ENCODE results near the gene VWA8.

The VWA8 gene

GRCh38 chr13:41722684-41723535, 238.0 kb downstream of the VWA8 start:
- DNase-seq, result no peak

DNA sequence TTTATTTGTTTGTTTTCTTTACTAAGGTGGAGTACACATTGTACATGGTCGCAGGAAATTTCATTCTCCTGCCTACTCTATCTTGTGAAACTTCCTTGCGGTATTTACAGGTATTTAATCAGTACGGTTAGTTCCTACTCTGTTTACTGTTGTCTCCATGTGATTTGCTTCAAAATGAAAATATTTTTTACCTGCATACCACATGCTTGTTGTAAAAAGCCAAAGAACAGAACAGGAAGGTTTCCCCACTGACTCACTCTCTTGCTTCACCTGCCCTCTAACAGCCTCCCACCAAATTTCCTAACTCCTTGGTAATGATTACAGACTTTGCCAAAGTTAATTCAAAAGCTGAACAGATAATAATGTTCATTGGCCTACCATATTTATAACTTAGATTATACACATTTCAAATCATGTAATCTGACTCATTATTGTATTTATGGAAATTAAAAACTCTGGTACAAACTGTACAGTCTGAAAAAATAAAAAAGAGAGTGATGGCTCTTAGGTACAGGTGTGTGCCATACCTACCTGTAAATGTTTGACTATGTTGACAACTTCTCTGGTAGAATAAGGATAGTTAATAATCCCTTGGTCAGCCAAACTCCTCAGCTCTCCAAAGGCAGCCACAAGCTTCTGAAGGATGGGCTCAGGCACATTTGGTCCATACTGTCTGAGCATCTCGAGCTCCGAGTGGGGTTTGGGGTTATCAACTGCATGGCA, 239.9 kb downstream of the VWA8 start:
- DNase-seq, result no peak

DNA sequence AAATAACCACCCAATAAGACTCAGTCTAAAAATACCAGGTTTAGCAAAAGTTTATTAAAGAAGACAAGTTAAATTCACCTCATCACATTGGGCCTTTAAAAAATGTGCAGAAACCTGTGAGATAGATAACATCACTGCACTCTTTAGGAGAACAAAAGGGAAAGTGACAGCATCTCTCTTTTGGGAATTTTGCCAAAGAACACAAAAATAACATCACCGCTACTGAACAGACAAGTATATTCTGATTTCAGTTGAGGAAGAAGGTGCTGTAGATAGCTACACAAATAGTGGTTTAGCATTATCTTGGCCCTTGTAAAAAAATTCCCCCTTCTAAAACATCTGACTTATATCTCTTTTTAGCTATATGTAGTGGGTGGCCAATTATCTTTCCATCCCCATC, 244.7 kb downstream of the VWA8 start:
- no peak for DNase-seq

- DNase-seq, result no peak
Measured at GRCh38 chr13:41713405-41713804, 247.5 kb downstream of the VWA8 start.

GRCh38 chr13:41710771-41711170, 250.1 kb downstream of the VWA8 start:
- no peak for DNase-seq

DNA sequence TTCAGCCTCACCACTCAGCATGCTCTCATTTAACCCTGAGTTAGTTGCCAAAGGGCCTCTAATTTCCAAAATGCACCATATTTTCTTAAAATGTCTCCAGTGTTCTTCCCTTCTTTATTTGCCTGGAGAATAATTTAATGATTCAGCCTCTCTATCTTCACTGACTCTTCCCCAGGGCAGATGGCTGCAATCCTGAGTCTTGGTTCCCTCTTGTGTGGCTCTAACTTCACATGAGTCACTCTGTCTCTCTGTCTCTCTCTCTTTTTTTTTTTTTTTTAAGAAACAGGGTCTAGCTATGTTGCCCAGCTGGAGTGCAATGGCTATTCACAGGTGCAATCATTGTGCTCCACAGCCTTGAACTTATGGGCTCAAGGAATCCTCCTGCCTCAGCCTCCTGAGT, 251.4 kb downstream of the VWA8 start:
- DNase-seq, result no peak

DNA sequence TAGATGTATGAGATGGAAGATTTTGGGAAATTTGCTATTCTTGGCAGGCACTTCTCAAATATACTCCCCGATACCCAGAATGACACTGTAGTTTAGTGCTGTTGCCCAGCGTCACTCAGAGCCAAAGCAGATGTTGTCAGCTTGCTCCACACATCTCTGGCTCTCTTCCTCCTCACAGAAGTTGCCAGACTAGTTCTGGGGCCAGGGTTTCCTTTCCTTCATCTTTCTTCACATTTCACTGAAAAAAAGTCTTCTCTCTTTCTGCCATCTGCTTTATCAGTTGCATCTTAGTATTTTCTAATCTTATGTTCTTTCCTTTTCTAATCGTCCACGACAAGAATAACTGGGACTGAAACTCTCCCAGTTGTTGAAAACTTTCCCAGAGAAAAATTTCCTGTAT, 252.2 kb downstream of the VWA8 start:
- no peak for DNase-seq

DNA sequence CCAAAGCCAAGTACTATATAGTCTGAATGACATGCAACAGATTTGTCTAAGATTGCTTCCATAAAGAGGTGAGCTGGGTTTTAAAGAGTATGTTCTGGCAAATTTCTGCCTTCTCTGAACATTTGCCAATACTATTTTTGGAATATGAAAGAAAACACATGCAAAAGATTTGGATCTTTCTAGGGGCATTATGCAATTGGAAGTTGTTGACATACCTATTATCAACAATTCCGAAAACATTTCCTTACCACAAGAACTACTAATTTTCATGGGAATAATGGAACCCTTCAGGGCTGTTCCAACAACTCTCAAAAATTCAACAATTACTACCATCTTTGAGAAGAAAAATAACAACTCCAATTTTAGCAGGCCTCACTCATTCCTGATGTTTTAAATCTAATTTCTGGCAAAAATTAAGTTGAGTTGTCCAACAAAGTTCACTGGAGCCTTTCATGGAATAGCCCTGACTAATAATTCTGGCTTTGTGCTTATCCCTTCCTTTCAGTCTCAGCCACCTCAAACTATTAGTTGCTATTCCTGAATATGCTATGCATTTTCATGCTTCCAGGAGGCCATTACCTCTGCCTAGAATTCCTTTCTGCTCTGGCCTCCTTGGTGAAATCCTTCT, 253.6 kb downstream of the VWA8 start:
- DNase-seq, result peak; percentile 32

DNA sequence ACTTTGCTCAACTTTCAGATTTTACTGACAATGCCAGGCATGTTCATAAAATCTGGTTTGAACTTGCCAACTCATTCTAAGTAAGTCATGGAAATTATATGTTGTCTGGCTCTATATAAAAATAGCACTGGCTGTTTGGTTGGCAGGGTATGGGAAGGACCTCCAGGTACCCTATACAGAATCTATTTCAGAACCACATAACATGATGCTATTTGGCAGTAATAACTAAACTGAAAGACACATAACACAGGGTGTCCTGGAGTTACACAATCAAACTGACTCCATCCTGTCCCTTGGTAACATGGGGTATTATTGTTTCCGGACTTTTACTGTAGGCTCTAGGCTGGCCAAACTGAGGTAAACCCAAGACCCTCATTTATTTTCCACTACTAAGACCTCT, 254.8 kb downstream of the VWA8 start:
- DNase-seq, result no peak

DNA sequence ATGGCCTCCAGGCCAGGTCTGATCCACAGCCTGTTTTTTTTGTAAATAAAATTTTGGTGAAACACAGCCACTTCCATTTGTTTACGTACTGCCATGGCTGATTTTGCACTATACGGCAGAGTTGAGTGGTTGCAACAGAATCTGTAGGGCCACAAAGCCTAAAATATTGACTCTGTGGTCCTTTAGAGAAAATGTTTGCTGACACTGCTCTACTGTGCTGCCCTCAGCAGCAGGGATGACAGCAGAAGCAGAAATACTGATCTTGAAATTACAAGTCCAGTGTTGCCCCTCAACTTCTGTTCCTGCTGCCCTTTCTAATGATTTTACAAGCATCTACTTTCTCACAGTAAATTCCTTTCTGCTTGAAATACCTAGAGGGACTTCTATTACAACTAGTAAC, 258.4 kb downstream of the VWA8 start:
- DNase-seq, result no peak

GRCh38 chr13:41701676-41702075, 259.2 kb downstream of the VWA8 start:
- DNase-seq, result no peak

- peak; percentile 96 for DNase-seq
Measured at GRCh38 chr13:41700790-41701310, 260.1 kb downstream of the VWA8 start.

DNA sequence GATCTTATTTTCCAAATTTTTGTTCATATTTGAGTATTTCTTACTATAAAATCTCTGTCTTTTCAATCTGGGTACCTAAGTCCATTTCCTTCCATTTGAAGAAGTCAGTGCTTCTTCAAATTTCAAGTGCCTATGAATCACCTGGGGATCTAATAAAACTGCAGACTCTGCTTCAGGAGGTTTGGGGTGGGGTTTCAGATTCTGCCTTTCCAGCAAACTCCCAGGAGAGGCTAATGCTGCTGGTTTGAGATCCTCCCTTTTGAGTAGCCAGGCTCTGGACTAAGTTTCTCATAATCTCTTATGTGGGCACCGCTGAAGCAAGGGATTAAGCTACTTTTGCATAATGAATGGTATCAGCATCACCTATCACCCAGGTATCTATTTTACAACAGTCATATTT, 261.1 kb downstream of the VWA8 start:
- no peak for DNase-seq

DNA sequence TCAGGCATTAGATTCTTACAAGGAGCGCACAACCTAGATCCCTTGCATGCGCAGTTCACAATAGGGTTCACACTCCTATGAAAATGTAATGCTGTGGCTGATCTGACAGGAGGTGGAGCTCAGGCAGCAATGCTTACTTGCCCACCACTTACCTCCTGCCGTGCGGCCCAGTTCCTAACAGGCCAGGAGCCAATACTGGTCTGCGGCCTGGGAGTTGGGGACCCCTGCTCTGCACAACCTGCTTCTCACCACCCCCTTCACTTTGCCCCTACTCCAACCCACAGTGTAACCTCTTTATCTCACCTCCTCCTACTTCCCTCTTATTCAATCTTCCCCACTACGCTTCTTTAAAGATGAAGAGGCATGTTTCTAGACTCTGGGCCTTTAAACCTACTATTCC, 263.3 kb downstream of the VWA8 start:
- DNase-seq, result no peak

DNA sequence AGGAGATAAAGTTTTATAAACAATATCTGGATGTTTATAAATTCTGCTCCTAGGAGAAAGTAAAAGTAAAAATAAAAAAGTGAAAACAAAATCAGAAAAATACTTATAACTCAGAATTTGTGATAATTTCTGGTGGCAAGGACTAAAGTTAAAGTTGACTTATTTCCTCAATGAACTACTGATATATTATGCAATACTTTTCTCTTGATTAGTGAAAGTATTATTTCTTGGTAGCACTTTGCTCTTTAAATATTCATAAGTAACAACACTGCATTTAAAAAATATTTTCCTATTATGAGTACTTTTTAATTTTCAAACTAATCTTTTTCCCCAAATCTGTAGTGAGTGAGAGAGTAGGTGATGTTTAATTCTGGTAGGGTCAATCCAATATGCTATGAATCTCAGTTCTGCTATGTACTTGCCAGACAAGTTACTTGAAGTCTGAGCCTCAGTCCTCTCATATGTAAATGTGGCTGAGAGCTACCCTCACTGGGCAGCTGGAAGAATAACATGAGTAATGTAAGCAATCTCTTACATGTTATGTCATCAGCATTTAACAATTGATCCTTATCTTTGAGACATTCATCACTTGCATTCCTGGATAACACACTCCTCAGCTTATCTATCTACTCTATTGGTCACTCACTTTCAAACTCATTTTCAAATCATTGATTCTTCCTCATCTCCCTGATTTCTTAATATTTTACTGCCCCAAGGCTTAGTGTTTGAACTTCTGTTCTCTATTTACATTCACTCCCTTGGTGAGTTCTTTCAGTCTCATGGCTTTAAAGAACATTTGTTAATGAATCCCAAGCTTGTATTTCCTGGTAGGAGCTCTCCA, 264.5 kb downstream of the VWA8 start:
- DNase-seq, result no peak

DNA sequence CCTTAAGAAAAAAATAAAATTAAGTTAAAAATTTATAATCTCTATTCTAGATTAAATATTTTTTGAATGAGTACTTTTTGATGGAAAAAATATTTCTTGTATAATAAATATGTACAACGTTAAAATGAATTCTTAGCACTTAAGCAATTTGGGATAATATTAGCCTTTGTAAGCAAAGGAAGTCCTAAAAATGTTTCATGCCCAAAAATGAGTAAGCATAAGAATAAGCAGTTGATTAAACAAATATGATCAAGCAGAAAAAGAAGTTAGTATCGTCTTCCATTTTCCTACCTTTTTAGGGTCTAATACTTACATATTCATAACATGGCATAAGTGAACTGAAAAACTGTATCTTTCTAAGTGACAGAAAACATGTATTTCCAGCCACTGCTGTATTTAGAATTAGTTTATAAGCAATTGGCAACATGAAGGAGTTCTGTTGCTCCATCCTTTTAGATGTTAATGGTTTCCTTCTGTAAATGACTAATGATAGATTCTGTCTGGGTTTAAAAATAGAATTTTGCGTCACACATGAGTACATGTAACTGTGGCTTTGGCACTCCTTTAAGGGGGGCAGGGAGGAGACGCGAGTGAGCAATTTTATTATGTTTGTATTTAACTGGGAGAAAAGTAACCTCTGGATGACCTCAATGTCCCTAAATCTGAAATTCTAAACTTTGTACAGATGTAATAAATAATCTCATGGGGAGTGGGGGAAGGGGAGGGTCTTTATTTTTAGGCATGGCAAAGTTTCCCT, 266.2 kb downstream of the VWA8 start:
- peak; percentile 55 for DNase-seq

- DNase-seq, result no peak
Measured at GRCh38 chr13:41693434-41693833, 267.5 kb downstream of the VWA8 start.

- DNase-seq, result no peak
Measured at GRCh38 chr13:41691274-41691673, 269.6 kb downstream of the VWA8 start.

DNA sequence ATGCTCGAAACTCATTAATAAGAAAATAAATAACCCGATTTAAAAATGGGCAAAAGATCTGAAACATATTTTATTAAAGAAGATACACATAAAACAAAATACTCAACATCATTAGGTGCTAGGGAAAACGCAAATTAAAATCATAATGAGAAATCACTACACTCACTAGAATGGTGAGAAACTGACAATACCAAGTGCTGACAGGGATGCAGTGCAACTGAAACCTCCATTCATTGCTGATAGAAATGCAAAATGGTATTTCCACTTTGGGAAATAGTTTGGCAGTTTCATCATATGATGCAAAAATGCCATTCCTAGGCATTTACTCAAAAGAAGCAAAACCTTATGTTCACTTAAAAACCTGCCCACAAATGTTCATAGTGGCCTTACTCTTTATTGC, 278.1 kb downstream of the VWA8 start:
- DNase-seq, result no peak

GRCh38 chr13:41682001-41682400, 278.9 kb downstream of the VWA8 start:
- no peak for DNase-seq

GRCh38 chr13:41681587-41681986, 279.3 kb downstream of the VWA8 start:
- no peak for DNase-seq

- no peak for DNase-seq
Measured at GRCh38 chr13:41680900-41681299, 280.0 kb downstream of the VWA8 start.
